CD1c-positive myeloid dendritic cell (primary cell): ENCODE measurements around the gene NTF4.
A peak's percentile ranks its signal among the peaks of the same experiment; 100 is the strongest.

ENCODE experiments used
- DNase-seq: peaks from one replicate; pipeline ENCODE4 v3.0.0-alpha.2; 2016; ENCODE audit errors: extremely low spot score

Gene NTF4

DNA sequence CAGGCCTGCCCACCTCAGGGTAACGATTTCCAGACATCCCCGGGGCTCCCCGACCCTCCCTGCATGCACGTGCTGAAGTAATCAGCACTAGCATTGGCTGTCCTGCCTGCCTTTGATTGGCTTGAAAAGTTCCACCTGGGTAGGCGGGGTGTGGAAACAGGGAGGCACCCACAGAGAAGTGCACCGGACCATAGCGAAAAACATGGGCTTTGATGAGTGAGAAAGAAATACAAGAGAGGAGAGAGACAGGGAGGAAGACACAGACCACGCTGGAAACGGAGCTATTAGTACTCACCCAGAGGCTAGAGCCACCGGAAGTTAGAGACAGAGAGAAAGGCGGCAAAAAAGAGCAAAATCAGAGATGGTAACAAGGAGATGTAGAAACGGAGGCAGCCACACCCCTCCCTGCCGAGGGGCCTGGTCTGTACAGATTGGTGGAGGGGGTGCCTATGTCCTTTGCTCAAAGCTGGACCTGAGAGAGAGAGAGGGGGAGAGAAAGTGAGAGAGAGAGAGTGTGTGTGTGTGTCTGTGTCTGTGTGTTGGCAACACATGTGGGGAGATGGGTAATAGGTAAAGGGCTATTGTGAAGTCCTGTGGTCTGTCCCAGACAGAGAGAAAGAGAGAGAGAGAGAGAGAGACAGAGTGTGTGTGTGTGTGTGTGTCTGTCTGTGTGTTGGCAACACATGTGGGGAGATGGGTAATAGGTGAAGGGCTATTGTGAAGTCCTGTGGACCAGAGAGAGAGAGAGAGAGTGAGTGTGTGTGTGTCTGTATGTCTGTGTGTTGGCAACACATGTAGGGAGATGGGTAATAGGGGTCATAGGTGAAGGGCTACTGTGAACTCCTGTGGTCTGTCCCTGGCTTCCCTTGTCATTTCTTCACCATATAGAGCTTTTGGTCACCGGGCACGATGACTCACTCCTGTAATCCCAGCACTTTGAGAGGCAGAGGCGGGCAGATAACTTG, 43.4 kb downstream of the NTF4 start:
- DNase-seq: peak; percentile 30

DNA sequence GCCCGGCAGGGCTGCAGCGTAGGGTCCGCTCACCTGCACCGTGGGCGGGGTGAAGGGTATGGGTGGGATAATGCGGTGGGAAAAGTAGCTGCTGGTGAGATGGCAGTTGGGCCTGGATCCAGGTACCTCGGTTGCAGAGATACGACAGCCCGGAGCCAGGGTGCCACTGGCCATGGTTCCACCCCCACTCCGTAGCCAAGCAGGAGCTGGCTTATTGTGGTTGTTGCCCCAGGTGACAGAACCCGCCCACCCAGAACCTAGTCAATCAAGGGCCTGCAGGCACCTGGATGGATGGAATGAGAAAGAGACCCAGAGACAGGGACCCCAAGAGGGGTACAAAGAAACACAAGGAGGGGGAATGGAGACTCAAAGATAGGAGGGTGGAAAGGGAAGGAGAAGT, 44.3 kb downstream of the NTF4 start:
- no peak for DNase-seq

DNA sequence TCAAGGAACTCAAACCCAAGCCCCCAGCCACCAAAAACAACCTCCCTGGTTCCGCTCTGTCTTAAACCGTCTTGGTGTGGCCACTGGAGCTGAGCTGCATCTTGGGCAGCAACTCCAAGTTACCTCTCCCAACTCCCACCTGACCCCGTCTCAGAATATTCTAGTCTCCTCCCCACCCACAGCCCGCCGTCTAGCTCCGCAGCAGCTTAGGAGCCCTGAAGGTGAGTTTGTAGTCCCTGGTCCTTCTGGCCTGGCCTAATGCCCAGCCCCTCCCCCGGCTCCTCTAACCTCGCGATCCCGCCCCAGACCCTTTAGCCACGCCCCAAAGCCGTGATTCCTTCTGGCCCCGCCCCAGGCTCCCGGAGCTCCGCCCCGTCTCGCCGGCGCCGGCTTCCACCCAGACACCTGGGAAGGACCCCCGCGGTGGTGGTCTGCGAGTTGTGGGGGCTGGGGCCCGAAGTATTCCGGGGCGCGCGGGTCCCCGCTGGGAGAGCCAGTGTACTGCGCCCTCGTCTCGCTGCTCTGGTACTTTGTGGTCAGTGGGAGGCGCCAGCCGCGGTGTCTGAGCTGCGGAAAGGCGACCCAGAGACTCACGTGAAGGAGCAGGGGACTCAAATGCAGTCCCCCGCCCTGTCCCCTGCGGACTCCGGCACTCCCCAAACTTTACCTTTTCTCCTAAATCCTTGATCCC, 45.2 kb downstream of the NTF4 start:
- DNase-seq: peak; percentile 45

DNA sequence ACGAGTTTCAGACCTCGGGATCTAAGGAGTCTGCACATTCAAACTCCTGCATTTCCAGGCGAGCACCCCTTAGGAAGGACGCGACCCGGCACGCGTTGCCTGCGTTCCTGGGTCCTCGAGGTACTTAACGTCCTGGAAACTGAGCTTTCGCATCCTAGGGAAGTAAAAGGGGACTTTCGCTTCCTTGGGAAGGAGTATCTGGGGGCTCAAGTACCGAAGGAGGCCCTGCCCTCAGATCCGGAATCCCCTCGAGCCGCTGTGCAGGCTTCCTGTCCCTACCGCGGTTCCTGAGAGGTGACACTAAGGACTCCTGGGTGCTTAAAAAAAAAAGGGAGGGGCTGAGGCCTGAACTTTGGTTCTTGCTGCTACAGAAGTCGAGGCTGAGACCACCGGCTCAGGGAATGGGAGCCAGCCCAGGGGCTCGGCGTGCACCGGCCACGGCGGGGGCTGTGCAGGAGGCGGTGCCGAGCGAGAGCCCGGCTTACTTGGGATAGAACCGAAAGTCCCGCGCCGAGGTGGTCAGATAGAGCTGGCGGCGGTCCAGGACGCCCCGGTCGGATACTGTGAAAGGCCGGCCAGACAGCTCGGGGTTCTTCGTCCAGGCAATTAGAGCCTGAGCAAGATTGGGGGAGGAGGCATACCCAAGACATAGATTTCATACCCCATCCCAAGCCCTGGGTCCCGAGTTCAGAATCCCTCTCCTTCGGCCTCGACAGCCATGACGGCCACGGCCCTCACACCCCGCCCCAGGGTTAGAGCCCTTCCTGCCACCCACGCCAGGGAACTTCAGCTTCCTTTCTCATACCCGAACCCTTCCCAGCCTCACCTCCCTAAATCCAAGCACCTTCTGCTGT, 46.0 kb downstream of the NTF4 start:
- DNase-seq: peak; percentile 1

DNA sequence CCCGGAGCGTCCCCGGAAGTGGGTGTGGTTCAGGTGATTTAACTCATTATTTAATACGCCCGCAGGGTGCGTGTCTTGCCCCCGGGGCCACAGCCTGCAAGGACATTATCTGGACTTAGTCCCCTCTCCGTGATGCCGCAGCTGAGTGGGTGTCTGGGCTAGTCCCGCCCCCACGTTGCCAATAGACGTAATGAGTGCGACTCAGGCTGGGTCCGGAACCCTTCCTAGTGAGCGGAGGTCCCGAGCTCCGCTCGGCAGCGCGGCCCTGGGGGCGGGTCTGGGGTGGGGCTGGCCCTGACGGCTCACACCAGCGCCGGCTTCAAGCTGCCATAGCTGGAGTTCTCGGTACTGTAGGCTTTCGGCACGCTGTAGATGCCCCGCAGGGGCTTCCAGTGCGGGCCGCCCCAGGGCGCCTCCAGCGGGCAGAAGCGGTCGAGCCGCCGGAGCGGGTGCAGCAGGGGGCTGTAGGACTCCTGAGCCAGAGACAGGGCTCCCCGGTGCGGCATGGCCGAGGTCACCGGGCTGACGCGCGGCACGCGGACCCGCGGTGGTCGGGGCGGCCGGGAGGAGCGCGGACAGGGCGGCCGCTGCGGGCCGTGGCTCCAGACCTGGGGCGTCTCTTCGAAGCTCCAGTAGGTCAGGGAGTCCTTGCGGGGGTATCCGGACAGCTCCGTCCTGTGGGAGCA, 46.8 kb downstream of the NTF4 start:
- DNase-seq: peak; percentile 68

DNA sequence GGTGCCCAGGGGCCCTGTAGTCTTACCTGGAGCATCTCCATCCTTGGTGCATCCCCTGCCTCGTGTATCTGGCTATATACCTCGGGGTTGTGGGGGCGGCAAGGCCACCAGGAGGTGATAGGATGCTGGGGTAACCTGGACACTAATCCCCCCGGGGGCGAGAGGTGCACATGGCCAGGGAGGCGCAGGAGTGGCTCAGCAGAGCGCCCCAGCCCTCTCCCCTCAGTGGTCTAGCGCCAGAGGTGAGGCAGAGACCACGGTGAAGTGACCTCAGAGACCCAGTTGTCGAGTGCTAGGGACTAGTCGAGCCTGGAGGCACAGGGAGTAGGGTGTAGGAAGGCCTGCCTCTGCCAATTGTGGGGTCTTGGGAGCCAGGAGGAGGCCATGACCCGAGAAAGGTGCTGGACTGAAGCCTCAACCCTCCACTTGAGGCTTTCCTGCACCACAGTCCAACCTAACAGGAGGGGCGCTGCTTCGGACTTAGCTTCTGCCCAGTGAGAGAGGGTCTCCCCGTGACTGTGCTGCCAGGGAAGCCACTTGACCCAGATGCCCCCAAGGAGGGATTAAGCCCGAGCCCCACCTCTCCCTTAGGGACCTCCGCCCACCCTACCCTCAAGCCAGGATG, 47.5 kb downstream of the NTF4 start, which contains the start of gene LHB:
TSS of gene LHB (minus strand) at position 51 of the 625 bp plus-strand sequence. CDS start at position 41, 10 bp downstream.
- no peak for DNase-seq

DNA sequence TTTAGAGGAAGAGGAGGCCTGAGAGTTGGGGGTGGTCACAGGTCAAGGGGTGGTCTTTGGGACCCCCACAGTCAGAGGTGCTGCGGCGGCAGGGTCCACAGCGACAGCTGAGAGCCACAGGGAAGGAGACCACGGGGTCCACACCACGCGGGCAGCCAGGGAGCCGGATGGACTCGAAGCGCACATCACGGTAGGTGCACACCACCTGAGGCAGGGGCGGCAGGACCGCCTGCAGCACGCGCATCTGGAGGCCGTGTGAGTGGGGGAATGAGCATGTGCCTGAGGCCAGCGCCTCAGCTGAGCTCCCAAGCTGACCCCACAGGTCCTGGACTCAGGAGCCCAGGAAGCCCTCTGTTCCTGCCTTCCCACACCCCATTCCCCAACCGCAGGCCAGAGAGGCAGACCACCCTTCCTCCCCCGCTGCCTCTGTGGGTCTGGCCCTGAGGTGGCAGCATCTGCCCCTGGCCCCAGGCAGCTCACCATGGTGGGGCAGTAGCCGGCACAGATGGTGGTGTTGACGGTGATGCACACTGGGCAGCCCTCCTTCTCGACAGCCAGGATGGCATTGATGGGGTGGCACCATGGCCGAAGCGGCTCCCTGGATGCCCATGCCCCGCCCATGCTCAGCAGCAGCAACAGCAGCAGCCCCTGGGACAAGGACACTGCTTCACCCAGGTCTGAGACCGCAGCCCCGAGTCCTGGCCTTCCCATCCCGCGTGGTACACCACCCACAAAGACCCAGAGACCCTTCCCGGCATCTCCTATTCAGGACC, 48.4 kb downstream of the NTF4 start:
- no peak for DNase-seq

DNA sequence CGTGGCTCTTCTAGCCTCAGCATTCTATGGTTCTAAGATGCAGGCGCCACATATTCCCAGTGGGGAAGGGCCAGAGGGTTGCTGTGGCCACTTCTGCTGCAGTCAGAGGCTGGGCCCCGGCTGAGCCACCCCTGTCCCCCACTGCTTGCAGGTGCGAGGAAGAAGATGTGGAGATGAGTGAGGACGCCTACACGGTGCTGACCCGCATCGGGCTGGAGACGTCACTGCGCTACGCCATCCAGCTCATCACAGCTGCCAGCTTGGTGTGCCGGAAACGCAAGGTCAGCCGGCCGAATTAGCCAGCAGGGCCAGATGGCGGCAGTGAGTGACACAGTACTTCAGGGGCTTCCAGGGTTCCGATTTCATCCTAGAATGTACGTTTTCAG, 49.8 kb downstream of the NTF4 start:
- no peak for DNase-seq

DNA sequence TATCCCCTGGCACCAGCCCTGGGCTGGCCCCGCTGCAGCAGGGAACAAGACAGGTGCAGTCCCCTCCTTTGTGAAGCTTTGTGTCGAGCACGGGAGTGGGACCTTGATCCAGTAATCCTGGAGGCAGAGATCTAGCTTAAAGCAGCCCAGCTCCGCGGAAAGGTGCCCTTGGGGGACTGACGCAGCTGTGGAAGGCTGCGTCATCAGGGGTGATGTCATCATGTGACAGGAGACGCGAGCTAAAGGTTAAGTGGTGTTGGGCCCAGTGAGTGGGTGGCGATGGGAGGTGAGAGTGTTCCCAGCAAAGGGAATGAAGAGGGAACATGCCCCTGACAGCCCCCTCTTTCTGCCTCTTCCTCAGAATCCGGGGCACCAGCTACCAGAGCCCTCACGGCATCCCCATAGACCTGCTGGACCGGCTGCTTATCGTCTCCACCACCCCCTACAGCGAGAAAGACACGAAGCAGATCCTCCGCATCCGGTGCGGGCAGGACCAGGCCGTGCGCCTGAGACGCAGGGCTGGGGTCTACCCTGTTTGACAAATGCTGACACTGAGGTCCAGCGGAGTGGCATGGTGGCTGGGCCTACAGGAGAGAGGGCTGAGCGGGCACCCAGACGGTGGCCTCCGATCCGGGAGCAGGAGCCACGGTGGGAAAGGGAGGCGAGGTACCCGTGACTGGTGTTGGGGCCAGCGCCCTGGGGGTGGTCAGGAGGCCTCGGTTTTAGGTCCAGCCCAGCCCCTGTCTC, 50.3 kb downstream of the NTF4 start:
- DNase-seq: no peak

DNA sequence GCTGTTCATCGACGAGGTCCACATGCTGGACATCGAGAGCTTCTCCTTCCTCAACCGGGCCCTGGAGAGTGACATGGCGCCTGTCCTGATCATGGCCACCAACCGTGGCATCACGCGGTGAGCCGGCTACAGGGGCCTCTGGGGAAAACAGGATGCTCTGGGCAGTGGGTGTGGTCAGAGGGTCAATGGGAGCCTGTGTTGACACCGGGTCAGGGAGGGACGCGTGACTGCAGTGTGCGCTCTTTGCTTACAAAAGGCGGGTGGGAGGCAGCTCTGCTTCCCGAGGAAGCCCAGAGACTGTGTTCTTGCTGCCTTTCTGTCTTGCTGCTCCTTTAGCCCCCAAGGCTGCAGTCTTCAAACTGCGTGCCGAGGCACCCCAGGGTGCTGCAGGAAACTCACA, 53.4 kb downstream of the NTF4 start:
- DNase-seq: no peak
